Measurements from ENCODE around the gene RYR3.

Gene RYR3

DNA sequence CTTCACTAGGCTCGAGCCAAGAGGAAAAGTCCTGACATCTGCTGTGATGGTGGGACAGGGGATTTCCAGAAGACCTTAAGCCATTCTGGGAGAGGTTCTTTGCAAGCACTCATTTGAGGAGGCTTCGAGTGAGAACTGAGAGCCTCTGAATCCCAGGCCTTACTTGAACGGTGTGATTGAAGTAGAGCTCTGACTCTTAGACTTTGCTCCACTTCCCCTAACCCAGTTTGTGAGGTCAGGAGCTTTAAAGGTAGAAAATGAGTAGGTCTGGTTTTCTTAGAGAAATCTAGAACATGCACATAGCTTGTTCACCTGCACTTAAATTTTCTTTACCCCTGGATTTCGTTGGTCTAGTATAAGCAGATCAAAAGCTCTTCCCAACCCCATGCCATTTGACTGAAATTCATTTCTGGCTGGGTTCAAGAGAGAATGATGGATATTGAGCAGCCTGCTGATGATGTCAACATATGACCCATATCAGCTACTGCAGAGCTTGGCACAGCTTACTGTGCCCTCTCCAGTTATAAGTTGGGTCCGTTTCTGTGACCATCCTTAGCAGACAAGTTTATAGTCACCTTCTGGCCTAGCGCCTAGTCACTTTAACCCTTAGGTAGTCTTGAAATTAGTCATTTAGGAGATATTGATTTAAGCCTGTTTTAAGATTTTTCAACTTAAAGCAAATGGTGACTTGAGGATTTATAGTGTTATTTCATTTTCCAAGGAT is 428.3 kb downstream of the RYR3 start:
- Mint-ChIP-seq H3K9me3 (no peaks in the 10 kb centered on the region), H3K4me1 (peaks cover 4% of the 10 kb centered on the region), H3K36me3 (no peaks in the 10 kb centered on the region), H3K27ac (no peak overlapping the region), H3K4me3 (no peak overlapping the region), H3K27me3 (peaks cover 7% of the 10 kb centered on the region)
- ATAC-seq (ENCODE audit: low read depth): no peak
- no peak for DNase-seq (ENCODE audit: low spot score in 2 of 2)

- peaks cover 7% of the 10 kb centered on the region for H3K27me3 Mint-ChIP-seq
- DNase-seq (ENCODE audit: low spot score in 2 of 2) (no peak), ATAC-seq (ENCODE audit: low read depth) (no peak)
- H3K27ac Mint-ChIP-seq: no peak overlapping the region
- H3K9me3 Mint-ChIP-seq: no peaks in the 10 kb centered on the region
- H3K4me1 Mint-ChIP-seq: peaks cover 4% of the 10 kb centered on the region
- no peaks in the 10 kb centered on the region for H3K36me3 Mint-ChIP-seq
- H3K4me3 Mint-ChIP-seq: no peak overlapping the region
These were observed 431.5 kb downstream of the RYR3 start for GRCh38 chr15:33742306-33742705.

DNA sequence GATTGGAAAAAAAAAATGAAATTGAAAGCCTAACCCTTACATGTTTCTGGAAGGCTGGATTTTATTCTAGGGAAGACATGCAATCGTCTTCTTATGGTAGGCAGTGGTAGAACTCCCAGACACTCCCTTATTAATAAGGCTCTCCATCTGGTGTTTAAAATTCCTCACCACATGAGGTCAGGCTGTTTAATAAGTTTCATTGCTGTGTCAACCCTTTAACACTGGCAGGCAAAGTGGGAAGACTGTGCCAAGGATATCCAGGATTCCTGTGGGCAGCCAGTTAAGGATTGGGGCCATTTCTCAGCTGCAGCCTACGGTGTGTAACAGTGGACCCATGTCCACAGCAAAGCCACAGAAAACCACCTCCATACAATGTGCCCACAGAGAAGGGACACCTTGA is 432.0 kb downstream of the RYR3 start:
- Mint-ChIP-seq H3K36me3 (no peaks in the 10 kb centered on the region), H3K9me3 (no peaks in the 10 kb centered on the region), H3K4me1 (peaks cover under 1% of the 10 kb centered on the region), H3K27me3 (peaks cover 5% of the 10 kb centered on the region), H3K4me3 (no peak overlapping the region), H3K27ac (no peak overlapping the region)
- DNase-seq (ENCODE audit: low spot score in 2 of 2) (no peak), ATAC-seq (ENCODE audit: low read depth) (no peak)

GRCh38 chr15:33746203-33746602 is 435.4 kb downstream of the RYR3 start:
- Mint-ChIP-seq H3K27ac (no peak overlapping the region), H3K9me3 (peaks cover under 1% of the 10 kb centered on the region), H3K36me3 (no peaks in the 10 kb centered on the region), H3K4me3 (no peak overlapping the region), H3K4me1 (no peaks in the 10 kb centered on the region), H3K27me3 (peaks cover 3% of the 10 kb centered on the region)
- ATAC-seq (ENCODE audit: low read depth): no peak
- DNase-seq (ENCODE audit: low spot score in 2 of 2): no peak

DNA sequence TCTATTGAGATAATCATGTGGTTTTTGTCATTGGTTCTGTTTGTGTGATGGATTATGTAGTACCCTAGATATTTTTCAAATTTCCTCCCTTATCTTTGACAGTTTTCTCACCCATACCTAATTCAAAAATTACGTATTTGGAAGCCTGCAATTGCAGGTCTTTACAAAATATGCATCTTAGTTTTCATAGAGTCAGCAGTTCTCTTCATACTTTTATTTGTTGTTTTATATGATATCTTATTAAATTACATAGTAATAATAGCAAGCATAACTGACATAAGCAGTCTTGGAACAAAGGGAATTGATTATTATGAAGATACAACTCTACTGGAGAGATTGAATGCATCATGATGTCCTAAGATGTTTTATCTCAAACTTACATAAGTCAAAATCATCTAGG is 442.2 kb downstream of the RYR3 start:
- no peak for DNase-seq (ENCODE audit: low spot score in 2 of 2)
- H3K9me3 Mint-ChIP-seq: peaks cover 2% of the 10 kb centered on the region
- no peaks in the 10 kb centered on the region for H3K36me3 Mint-ChIP-seq
- H3K4me3 Mint-ChIP-seq: no peak overlapping the region
- H3K27me3 Mint-ChIP-seq: peaks cover 10% of the 10 kb centered on the region
- no peak overlapping the region for H3K27ac Mint-ChIP-seq
- ATAC-seq (ENCODE audit: low read depth): no peak
- H3K4me1 Mint-ChIP-seq: peaks cover 3% of the 10 kb centered on the region

DNA sequence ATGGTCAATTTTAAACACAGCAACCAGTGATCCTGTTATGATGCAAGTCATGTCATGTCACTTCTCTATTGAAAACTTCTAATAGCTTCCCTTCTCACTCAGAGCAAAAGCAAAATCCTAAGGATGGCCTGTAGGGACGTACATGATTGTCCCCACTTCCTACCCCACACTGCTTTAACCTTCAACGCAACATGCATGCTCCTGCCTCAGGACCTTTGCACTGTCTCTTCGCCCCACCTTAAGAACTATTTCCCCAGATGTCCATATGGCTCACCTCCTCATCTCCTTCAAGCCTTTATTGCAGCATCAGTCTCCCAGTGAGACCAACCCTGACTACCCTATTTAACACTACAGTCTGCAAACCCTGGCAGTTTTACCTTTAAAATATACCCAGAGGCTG is 443.5 kb downstream of the RYR3 start:
- no peak overlapping the region for H3K27ac Mint-ChIP-seq
- ATAC-seq (ENCODE audit: low read depth) (no peak), DNase-seq (ENCODE audit: low spot score in 2 of 2) (no peak)
- H3K27me3 Mint-ChIP-seq: peaks cover 10% of the 10 kb centered on the region
- H3K36me3 Mint-ChIP-seq: no peaks in the 10 kb centered on the region
- H3K4me3 Mint-ChIP-seq: no peak overlapping the region
- H3K9me3 Mint-ChIP-seq: peaks cover 2% of the 10 kb centered on the region
- H3K4me1 Mint-ChIP-seq: peaks cover 3% of the 10 kb centered on the region

DNA sequence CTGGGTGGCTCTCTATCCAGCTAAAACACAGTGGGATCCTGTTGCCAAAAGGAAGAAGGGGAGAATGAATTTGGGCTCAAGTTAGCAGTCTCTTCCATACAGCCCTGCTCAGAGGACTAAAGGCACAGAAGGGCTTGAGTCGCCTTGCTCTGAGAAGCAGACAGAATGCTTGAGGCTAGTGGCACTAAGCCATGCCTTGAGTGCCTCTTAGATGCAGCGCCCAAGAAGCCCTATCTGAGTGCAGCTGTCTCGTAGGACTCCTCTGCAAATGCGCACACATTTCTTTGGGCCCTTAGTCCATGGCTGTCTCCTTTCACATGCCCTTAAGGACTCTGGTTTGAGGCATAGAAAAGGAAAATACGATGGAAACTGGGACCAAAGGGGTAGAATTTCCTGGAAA is 446.2 kb downstream of the RYR3 start:
- DNase-seq (ENCODE audit: low spot score in 2 of 2) (no peak), ATAC-seq (ENCODE audit: low read depth) (no peak)
- H3K4me1 Mint-ChIP-seq: peaks cover 3% of the 10 kb centered on the region
- H3K27me3 Mint-ChIP-seq: peaks cover 24% of the 10 kb centered on the region
- no peak overlapping the region for H3K27ac Mint-ChIP-seq
- H3K4me3 Mint-ChIP-seq: no peak overlapping the region
- no peaks in the 10 kb centered on the region for H3K9me3 Mint-ChIP-seq
- H3K36me3 Mint-ChIP-seq: no peaks in the 10 kb centered on the region

DNA sequence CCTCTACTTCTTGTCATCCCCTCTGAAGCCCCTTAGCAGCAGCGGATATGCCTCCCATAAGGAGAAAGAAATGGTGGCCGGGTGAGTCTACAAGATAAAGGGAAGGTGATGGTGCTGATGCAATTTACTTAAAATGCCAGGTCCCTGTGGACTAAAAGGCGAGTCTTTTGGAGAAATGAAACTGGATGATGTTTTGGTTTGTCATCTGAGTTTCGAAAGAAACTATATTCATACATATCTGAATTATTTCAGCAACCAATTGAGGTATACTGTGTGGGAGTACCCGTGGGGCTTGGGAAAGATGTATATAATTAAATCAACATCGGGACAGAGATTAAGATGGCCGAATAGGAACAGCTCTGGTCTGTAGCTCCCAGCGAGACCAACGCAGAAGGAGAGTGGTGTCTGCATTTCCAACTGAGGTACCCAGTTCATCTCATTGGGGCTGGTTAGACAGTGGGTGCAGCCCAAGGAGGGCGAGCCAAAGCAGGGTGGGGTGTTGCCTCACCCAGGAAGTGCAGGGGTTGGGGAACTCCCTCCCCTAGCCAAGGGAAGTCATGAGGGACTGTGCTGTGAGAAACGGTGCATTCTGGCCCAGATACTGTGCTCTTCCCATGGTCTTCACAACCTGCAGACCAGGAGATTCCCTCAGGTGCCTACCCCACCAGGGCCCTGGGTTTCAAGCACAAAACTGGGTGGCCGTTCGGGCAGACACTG is 446.9 kb downstream of the RYR3 start:
- ATAC-seq (ENCODE audit: low read depth) (no peak), DNase-seq (ENCODE audit: low spot score in 2 of 2) (no peak)
- Mint-ChIP-seq H3K4me1 (peaks cover 3% of the 10 kb centered on the region), H3K27ac (no peak overlapping the region), H3K4me3 (no peak overlapping the region), H3K27me3 (peaks cover 25% of the 10 kb centered on the region), H3K36me3 (no peaks in the 10 kb centered on the region), H3K9me3 (no peaks in the 10 kb centered on the region)

- no peak overlapping the region for H3K4me3 Mint-ChIP-seq
- DNase-seq (ENCODE audit: low spot score in 2 of 2): no peak
- no peak for ATAC-seq (ENCODE audit: low read depth)
- H3K9me3 Mint-ChIP-seq: no peaks in the 10 kb centered on the region
- H3K27ac Mint-ChIP-seq: no peak overlapping the region
- H3K27me3 Mint-ChIP-seq: peaks cover 6% of the 10 kb centered on the region
- H3K36me3 Mint-ChIP-seq: no peaks in the 10 kb centered on the region
- no peaks in the 10 kb centered on the region for H3K4me1 Mint-ChIP-seq
These were observed 455.6 kb downstream of the RYR3 start for GRCh38 chr15:33766389-33766788.

- Mint-ChIP-seq H3K4me3 (no peak overlapping the region), H3K9me3 (no peaks in the 10 kb centered on the region), H3K4me1 (no peaks in the 10 kb centered on the region), H3K36me3 (no peaks in the 10 kb centered on the region), H3K27ac (no peak overlapping the region), H3K27me3 (peaks cover 4% of the 10 kb centered on the region)
- no peak for DNase-seq (ENCODE audit: low spot score in 2 of 2)
- ATAC-seq (ENCODE audit: low read depth): no peak
These were observed 458.0 kb downstream of the RYR3 start for GRCh38 chr15:33768670-33769190.

GRCh38 chr15:33773969-33774368 is 463.2 kb downstream of the RYR3 start:
- H3K4me1 Mint-ChIP-seq: no peaks in the 10 kb centered on the region
- no peaks in the 10 kb centered on the region for H3K36me3 Mint-ChIP-seq
- no peaks in the 10 kb centered on the region for H3K9me3 Mint-ChIP-seq
- no peak for ATAC-seq (ENCODE audit: low read depth)
- H3K27ac Mint-ChIP-seq: no peak overlapping the region
- DNase-seq (ENCODE audit: low spot score in 2 of 2): no peak
- peaks cover 9% of the 10 kb centered on the region for H3K27me3 Mint-ChIP-seq
- H3K4me3 Mint-ChIP-seq: no peak overlapping the region

DNA sequence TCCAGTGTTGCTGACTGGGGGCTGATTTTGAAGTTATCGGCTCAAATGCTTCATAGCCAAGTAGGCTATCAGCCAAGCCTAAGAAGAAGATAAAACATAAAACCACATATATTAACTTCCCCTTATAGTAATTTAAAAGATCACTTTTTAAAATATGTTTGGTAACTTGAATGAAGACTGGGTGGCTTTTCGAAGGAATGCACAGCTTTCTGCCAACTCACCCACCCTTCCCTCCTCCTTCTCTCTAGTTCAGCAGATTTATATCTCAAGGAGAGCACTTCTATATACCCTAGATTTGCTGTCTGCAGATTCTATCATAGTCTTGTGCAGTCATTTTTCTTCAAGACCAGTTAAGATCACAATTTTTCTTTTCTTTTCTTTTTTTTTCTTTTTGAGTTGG is 468.1 kb downstream of the RYR3 start:
- Mint-ChIP-seq H3K36me3 (no peaks in the 10 kb centered on the region), H3K4me3 (no peak overlapping the region), H3K27me3 (peaks cover 7% of the 10 kb centered on the region), H3K9me3 (no peaks in the 10 kb centered on the region), H3K4me1 (peaks cover 8% of the 10 kb centered on the region), H3K27ac (no peak overlapping the region)
- DNase-seq (ENCODE audit: low spot score in 2 of 2) (no peak), ATAC-seq (ENCODE audit: low read depth) (no peak)

GRCh38 chr15:33780011-33780768 is 469.4 kb downstream of the RYR3 start:
- no peak for ATAC-seq (ENCODE audit: low read depth)
- H3K4me3 Mint-ChIP-seq: no peak overlapping the region
- DNase-seq (ENCODE audit: low spot score in 2 of 2): no peak
- no peak overlapping the region for H3K27ac Mint-ChIP-seq
- peaks cover 9% of the 10 kb centered on the region for H3K27me3 Mint-ChIP-seq
- peaks cover 8% of the 10 kb centered on the region for H3K4me1 Mint-ChIP-seq
- no peaks in the 10 kb centered on the region for H3K36me3 Mint-ChIP-seq
- no peaks in the 10 kb centered on the region for H3K9me3 Mint-ChIP-seq

DNA sequence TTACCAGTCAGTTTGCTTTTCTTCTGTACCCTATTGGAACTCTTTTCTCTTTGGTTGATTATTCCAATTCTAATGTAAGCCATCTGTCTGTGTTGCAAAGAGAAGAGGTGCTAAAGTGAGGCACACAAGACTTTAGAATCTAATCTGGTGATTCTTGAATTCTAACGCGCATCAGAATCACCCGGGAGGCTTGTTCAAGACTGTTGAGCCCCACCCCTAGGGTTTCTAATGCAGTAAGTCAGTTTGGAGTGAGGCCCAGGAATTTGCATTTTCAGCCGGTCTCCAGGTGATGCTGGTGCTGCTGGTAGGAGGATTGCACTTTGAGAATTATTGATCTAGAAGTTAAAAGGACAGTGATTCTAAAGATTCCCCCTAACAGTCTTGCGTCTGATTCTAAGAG is 472.2 kb downstream of the RYR3 start:
- H3K4me1 Mint-ChIP-seq: peaks cover 8% of the 10 kb centered on the region
- peaks cover 6% of the 10 kb centered on the region for H3K27me3 Mint-ChIP-seq
- H3K36me3 Mint-ChIP-seq: no peaks in the 10 kb centered on the region
- DNase-seq (ENCODE audit: low spot score in 2 of 2) (no peak), ATAC-seq (ENCODE audit: low read depth) (no peak)
- no peak overlapping the region for H3K4me3 Mint-ChIP-seq
- H3K27ac Mint-ChIP-seq: no peak overlapping the region
- no peaks in the 10 kb centered on the region for H3K9me3 Mint-ChIP-seq

Measured in memory B cell (primary cell).